H1 (cell line): ENCODE results near the gene LRP2BP. TPM values are rescaled to one million over a fixed set of nuclear protein-coding genes. Genes with fewer than 3 reads are reported as not detected.

Experiments used
- CHD7 ChIP-seq: fragments of 300-600 bp; sonication (generic); IDR thresholded peaks from 2 replicates; pipeline ENCODE4 v1.7.1; 2012; ENCODE audit warnings: low read length, moderate library complexity, mild to moderate bottlenecking, inconsistent platforms; ENCODE audit not compliant: insufficient replicate concordance
- EGR1 ChIP-seq: IDR thresholded peaks from 2 replicates; pipeline ENCODE4 v1.6.1; 2011; ENCODE audit warnings: low read depth, low read length, borderline replicate concordance
- FOSL1 ChIP-seq: IDR thresholded peaks from 2 replicates; pipeline ENCODE4 v1.6.1; 2011; ENCODE audit warnings: mild to moderate bottlenecking, low read depth, low read length, moderate library complexity; ENCODE audit not compliant: insufficient read depth
- KDM1A ChIP-seq: fragments of 200-600, 300-600 bp; sonication (generic); IDR thresholded peaks from 2 replicates; pipeline ENCODE4 v1.7.1; 2016; ENCODE audit warnings: mild to moderate bottlenecking, low read length, borderline replicate concordance
- NANOG ChIP-seq: IDR thresholded peaks from 2 replicates; pipeline ENCODE4 v1.6.1; 2011; ENCODE audit warnings: low read length, low read depth, mild to moderate bottlenecking, inconsistent platforms; ENCODE audit not compliant: insufficient read depth, poor library complexity, severe bottlenecking
- RFX5 ChIP-seq: IDR thresholded peaks from 2 replicates; pipeline ENCODE4 v1.6.1; 2011; ENCODE audit warnings: low read depth, low read length, improper control_type of control experiment, borderline replicate concordance
- RNF2 ChIP-seq: fragments of 200-900, 300-1000 bp; sonication (generic); IDR thresholded peaks from 2 replicates; pipeline ENCODE4 v1.7.1; 2016; ENCODE audit warnings: borderline replicate concordance, low read depth, mild to moderate bottlenecking, antibody characterized with exemption, low read length; ENCODE audit not compliant: poor library complexity, severe bottlenecking; ENCODE audit errors: missing control alignments
- SP1 ChIP-seq: IDR thresholded peaks from 2 replicates; pipeline ENCODE4 v1.6.1; 2011; ENCODE audit warnings: low read depth, low read length
- polyA plus RNA-seq, 7 experiments: library from polyadenylated mRNA; depleted of rRNA in 3 of 7; stranded (reverse) in 5 of 7; unstranded in 2 of 7; fragments of >200 nt in 5 of 7; fragments of 200-250 nt in 2 of 7; gene quantifications; 1 replicate in 5 of 7; 2 replicates in 1 of 7; 4 replicates in 1 of 7; pipeline versions ENCODE4 v1.2.1 to v1.2.3, GENCODE V29; 2011 to 2013; ENCODE audit warnings: missing spikeins in 2 of 7, mixed read lengths in 2 of 7
- total RNA-seq: library from RNA; stranded (reverse); fragmentation: NEBNext Ultra II Directional; extraction: Animal tissue kit (Norgen Biotek cat#: 25700); gene quantifications from 2 replicates; pipeline ENCODE4 v1.2.1, GENCODE V29; 2021

Gene LRP2BP
- total and polyA plus RNA-seq, 2 of the 8 experiments (the other 6 are each of a cell fraction or from before 2014, with no cell fraction given) = 0.12 to 0.30 TPM

- TF ChIP-seq CHD7 (no peak), SP1 (no peak), EGR1 (no peak), KDM1A (no peak), RNF2 (no peak), NANOG (no peak), RFX5 (no peak), FOSL1 (no peak)
These were observed 53.9 kb downstream of the LRP2BP start (continued) for GRCh38 chr4:185341841-185342240.
